Activated naive CD8-positive, alpha-beta T cell (primary cell): Measurements from ENCODE around the gene EFNB2.
A peak's percentile ranks its signal among the peaks of the same experiment; 100 is the strongest.

Source experiments
- H3K27ac Mint-ChIP-seq: one replicate; pipeline ENCODE4 v1.8.0; 2021; ENCODE audit warnings: mixed read lengths
- H3K27me3 Mint-ChIP-seq: one replicate; pipeline ENCODE4 v1.8.0; 2021; ENCODE audit warnings: mixed read lengths
- H3K36me3 Mint-ChIP-seq: one replicate; pipeline ENCODE4 v1.8.0; 2021; ENCODE audit warnings: mixed read lengths
- H3K4me1 Mint-ChIP-seq: one replicate; pipeline ENCODE4 v1.8.0; 2021; ENCODE audit warnings: low read depth, mixed read lengths
- H3K4me3 Mint-ChIP-seq: one replicate; pipeline ENCODE4 v1.8.0; 2021; ENCODE audit warnings: mild to moderate bottlenecking, mixed read lengths
- H3K9me3 Mint-ChIP-seq: one replicate; pipeline ENCODE4 v1.8.0; 2021; ENCODE audit warnings: low read depth, mixed read lengths

The EFNB2 gene, protein sequence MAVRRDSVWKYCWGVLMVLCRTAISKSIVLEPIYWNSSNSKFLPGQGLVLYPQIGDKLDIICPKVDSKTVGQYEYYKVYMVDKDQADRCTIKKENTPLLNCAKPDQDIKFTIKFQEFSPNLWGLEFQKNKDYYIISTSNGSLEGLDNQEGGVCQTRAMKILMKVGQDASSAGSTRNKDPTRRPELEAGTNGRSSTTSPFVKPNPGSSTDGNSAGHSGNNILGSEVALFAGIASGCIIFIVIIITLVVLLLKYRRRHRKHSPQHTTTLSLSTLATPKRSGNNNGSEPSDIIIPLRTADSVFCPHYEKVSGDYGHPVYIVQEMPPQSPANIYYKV

DNA sequence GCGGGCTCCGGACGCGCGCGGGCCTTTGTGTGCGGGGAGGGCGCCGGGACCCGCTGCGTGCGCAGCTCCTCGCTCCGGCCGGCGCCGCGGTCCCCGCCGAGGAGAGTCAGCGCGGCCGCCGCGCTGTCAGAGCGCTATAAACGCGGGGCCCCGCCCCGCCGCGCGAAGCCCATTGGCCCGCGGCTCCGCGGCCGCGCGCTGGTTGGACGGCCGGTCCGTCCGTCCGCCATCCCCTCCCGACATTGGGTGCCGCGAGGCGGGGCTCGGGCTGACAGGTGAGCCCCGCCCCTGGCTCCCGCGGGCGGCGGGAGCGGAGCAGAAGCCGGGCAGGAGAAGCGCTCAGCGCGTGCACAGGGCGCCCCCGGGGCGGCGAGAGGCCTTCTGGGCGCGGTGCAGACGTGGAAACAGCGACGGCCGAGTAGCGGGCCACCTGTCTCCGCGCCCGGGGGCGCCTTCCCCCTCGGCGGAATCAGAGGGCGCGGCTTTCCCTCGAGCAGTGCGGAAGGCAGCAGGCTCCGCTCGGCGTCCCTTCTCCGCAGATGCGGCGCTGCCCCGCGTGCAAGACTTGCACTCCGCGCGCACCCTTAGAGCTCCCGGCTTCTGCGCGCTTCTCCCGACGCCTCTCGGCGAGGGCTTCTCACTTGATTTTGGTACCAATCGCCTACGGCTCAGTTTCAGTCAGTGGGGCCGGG, at the start of gene EFNB2:
TSS of gene EFNB2 (minus strand) at position 111 of the 692 bp plus-strand sequence. CDS start 698 bp downstream, outside the sequence.
- H3K36me3 Mint-ChIP-seq, result no peaks in the 10 kb centered on the region
- peak within 1 kb of the TSS; percentile 93 for H3K4me3 Mint-ChIP-seq
- no peaks in the 10 kb centered on the region for H3K9me3 Mint-ChIP-seq
- H3K4me1 Mint-ChIP-seq, result peaks cover 19% of the 10 kb centered on the region
- H3K27ac Mint-ChIP-seq, result peak within 1 kb of the TSS; percentile 70
- H3K27me3 Mint-ChIP-seq, result peaks cover 14% of the 10 kb centered on the region

DNA sequence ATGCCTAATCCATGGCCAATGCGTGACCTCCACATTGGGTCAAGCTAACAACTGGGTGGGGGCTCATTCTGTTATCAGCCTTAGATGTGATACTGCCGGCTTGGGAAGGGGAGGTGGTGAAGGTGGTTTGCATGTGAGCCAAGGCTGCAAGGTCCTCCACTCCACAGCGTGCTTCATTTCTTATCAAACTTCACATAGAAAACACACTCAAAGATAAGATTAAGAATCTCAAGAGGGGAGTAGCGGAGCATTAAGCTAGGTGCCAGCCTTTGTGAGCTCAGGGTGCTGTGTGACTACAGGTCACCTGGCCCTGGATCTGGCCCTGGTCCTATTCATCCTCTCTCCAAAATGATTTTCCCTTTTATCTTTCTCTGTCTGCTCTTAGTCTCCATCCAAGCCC, 45.8 kb upstream of the EFNB2 start:
- H3K4me3 Mint-ChIP-seq, result no peak overlapping the region
- peaks cover 13% of the 10 kb centered on the region for H3K9me3 Mint-ChIP-seq
- H3K4me1 Mint-ChIP-seq, result no peaks in the 10 kb centered on the region
- H3K27me3 Mint-ChIP-seq, result peaks cover 2% of the 10 kb centered on the region
- H3K27ac Mint-ChIP-seq, result no peak overlapping the region
- H3K36me3 Mint-ChIP-seq, result peaks cover 22% of the 10 kb centered on the region

DNA sequence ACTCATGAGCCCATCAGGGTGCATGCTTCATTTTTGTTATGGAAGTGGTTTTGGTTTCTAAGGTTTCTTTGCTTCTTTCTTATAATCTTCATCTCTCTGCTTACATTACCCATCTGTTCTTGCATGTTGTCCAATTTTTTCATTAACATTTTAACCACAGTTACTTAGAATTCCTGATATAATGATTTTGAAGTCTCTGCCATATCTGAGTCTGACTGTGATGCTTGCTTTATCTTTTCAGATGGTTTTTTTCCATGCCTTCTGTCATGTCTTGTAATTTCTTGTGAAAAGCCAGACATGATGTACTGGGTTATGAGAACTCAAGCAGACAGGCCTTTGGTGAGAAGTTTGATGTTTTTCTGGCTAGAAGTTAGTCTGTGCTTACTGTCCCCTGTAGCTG, 40.4 kb upstream of the EFNB2 start:
- Mint-ChIP-seq H3K4me1 (no peaks in the 10 kb centered on the region), H3K9me3 (peaks cover 3% of the 10 kb centered on the region), H3K27ac (no peak overlapping the region), H3K36me3 (peaks cover 23% of the 10 kb centered on the region), H3K27me3 (no peaks in the 10 kb centered on the region), H3K4me3 (no peak overlapping the region)

DNA sequence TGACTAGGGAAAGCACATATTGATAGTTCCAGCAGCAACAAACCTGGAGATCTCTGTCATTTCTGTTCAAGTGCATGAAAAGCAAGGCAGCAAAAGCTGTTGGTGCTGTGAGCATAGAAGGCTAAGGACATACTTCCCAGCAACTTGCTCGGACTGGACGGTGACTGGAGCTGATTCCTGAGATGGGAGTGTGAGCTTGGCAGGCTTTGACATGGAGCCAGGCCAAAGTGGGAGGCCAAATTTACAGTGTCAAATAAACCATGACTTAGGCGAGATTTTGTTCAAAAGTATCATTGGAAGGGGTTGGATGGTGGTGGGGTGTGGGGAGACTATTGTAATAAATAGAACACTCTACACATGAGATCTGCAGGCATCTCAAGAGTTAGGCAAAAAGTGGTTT, 38.4 kb upstream of the EFNB2 start:
- no peak overlapping the region for H3K27ac Mint-ChIP-seq
- H3K36me3 Mint-ChIP-seq, result peaks cover 19% of the 10 kb centered on the region
- H3K27me3 Mint-ChIP-seq, result no peaks in the 10 kb centered on the region
- peaks cover 3% of the 10 kb centered on the region for H3K9me3 Mint-ChIP-seq
- H3K4me3 Mint-ChIP-seq, result no peak overlapping the region
- peaks cover 16% of the 10 kb centered on the region for H3K4me1 Mint-ChIP-seq

DNA sequence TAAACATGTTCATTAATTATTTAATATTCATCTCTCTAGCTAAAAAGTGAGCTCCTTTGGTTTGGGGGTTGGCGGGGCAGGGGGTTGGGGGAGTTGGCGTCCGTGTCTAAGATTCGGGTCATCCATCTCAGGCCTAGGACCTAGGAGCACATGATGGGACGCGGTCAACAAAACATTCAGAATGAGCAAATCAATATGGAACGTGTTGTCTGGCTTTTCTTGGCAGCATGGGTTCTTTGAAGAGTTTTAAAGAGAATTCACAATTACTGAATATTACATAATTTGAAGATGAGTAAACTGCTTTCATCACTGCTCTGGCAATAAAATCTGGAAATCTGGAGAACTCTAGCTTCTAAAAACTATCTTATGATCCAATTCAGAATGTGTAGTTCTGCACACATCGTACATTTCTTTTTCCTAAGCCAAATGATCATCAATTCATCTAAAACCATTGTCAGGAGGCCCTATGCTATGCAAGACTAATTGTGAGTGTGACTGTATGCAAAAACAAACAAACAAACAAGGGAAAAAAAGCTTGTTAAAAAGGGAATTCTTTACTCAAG, 37.9 kb upstream of the EFNB2 start:
- H3K27me3 Mint-ChIP-seq, result no peaks in the 10 kb centered on the region
- H3K9me3 Mint-ChIP-seq, result peaks cover 3% of the 10 kb centered on the region
- no peak overlapping the region for H3K27ac Mint-ChIP-seq
- H3K4me1 Mint-ChIP-seq, result peaks cover 21% of the 10 kb centered on the region
- H3K4me3 Mint-ChIP-seq, result no peak overlapping the region
- peaks cover 16% of the 10 kb centered on the region for H3K36me3 Mint-ChIP-seq

DNA sequence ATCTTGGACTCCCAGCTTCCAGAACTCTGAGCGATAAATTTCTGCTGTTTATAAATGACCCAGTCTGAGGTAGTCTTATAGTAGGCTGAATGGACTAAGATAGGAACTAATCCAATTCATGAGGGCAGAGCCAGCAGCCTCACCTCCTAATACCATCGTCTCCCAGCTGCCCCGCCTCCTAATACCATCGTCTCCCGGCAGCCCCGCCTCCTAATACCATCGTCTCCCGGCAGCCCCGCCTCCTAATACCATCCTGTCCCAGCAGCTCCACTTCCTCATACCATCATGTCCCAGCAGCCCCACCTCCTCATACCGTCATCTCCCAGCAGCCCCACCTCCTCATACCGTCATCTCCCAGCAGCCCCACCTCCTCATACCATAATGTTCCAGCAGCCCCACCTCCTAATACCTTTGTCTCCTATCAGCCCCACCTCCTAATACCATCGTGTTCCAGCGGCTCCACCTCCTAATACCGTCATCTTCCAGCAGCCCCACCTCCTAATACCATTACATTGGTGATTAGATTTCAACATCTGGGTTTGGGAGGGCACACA, 34.9 kb upstream of the EFNB2 start:
- Mint-ChIP-seq H3K27ac (no peak overlapping the region), H3K4me3 (peak overlapping the region; percentile 56), H3K27me3 (no peaks in the 10 kb centered on the region), H3K4me1 (peaks cover 37% of the 10 kb centered on the region), H3K36me3 (peaks cover 8% of the 10 kb centered on the region), H3K9me3 (peaks cover 3% of the 10 kb centered on the region)

DNA sequence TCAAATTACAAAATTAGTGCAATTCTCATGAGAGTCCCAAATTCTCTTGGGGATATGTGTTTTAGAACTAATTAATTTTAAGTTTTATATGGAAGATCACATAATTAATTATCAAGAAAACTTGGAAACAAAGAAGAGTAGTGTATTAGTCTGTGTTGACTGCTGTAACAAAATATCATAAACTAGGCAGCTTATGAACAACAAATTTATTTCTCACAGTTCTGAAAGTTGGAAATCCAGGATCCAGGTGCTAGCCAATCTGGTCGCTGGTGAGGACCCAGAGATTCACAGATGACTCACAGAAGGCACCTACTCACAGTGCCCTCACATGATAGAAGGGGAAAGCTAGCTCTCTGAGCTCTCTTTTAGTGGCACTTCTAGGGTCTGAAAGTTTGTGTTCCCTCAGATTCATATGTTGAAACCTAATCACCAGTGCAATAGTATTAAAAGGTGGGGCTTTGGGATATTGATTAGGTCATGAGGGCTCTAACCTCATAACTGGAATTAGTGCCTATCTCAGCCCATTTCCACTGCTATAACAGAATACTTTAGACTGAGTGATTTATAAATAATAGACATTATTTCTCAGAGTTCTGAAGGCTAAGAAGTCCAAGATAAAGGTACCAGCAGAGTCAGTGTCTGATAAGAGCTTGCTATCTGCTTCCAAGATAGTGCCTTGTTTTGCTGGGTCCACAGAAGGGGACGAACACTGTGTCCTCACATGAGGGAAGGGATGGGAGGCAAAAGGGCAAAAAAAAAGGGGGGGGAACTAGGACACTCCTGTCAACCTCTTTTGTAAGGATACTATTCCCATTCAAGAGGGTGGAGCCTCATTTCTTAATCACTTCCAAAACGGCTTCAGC, 34.0 kb upstream of the EFNB2 start:
- H3K9me3 Mint-ChIP-seq, result peaks cover 3% of the 10 kb centered on the region
- peaks cover 46% of the 10 kb centered on the region for H3K4me1 Mint-ChIP-seq
- H3K36me3 Mint-ChIP-seq, result peaks cover 6% of the 10 kb centered on the region
- H3K27me3 Mint-ChIP-seq, result no peaks in the 10 kb centered on the region
- no peak overlapping the region for H3K4me3 Mint-ChIP-seq
- no peak overlapping the region for H3K27ac Mint-ChIP-seq

DNA sequence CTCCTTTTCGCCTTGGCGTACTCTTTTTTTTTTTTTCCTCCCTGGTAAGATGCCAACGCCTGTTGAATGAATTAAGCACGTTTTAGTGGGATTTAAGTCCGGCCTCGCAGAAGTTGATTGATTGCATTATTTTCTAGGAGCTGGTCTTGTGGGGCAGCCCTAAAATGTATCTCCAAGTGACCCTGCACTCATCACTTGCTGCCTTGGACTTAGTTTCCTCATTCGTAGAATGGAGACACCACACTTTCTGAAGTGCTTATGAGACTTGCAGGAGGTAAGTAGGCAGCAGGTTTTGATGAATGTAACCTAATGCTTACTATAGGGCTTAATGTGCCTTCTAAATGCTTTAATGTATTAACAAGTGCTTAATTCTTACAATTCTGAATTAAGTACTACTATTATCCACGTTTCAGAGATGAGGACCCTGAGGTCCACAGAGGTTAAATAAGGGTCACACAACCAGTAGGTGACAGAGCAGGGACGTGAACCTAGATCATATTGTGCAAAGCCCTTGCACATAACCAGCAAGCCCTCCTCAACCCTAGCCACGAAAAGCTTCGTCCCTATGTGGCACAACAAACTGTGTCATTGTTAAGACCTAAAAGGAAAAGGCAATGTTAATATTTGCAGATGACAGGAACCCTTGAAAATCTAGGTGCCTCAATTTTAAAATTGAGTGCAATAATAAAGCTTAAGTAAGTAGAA, 33.0 kb upstream of the EFNB2 start:
- peak overlapping the region; percentile 99 for H3K4me3 Mint-ChIP-seq
- H3K27me3 Mint-ChIP-seq, result no peaks in the 10 kb centered on the region
- H3K9me3 Mint-ChIP-seq, result no peaks in the 10 kb centered on the region
- H3K4me1 Mint-ChIP-seq, result peaks cover 55% of the 10 kb centered on the region
- H3K27ac Mint-ChIP-seq, result peak overlapping the region; percentile 90
- peaks cover under 1% of the 10 kb centered on the region for H3K36me3 Mint-ChIP-seq

DNA sequence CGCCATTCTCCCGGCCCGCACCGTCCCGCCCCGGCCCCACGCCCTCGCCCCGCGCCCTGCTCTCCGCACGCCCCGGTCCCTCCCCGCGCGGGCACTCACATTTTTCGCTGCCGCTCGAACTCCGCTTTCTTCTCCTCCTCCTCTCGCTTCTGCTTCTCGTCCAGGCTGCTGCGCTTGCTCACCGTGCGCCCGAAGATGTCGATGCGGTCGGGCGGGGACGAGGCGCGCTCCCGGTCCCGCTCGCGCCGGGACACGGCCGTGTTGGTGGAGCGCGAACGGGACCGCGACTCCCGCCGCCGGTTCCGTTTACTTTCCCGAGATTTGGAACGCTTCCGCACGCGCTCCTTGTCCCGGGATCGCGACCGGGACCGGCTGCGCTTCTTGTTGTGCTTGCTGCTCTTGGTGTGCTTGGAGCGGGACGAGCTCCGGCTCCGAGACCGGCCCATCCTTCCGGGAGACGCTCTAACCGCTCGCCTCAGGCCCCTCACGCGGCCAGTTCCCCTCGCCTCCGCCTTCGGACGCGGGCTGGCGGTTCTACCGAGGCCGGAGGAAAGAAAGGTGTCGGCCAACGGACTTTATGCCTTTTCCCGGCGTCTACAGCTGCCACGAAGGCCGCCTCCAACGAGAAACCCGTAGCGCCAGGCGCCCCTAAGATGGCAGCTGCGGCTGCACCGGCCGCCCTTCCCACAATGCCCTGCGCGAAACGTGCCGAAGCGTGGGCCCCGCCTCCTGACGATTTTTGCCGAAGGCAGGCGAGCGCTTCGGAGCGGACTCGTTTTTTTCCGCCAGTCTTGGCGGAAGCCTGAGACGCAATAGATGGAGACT, 32.2 kb upstream of the EFNB2 start, which contains the start of gene ARGLU1:
TSS of gene ARGLU1 (minus strand) at position 664 of the 825 bp plus-strand sequence. CDS start at position 446, 218 bp downstream.
- Mint-ChIP-seq H3K27ac (peak within 1 kb of the TSS; percentile 90), H3K9me3 (no peaks in the 10 kb centered on the region), H3K27me3 (no peaks in the 10 kb centered on the region), H3K36me3 (no peaks in the 10 kb centered on the region), H3K4me1 (peaks cover 59% of the 10 kb centered on the region), H3K4me3 (peak within 1 kb of the TSS; percentile 99)

DNA sequence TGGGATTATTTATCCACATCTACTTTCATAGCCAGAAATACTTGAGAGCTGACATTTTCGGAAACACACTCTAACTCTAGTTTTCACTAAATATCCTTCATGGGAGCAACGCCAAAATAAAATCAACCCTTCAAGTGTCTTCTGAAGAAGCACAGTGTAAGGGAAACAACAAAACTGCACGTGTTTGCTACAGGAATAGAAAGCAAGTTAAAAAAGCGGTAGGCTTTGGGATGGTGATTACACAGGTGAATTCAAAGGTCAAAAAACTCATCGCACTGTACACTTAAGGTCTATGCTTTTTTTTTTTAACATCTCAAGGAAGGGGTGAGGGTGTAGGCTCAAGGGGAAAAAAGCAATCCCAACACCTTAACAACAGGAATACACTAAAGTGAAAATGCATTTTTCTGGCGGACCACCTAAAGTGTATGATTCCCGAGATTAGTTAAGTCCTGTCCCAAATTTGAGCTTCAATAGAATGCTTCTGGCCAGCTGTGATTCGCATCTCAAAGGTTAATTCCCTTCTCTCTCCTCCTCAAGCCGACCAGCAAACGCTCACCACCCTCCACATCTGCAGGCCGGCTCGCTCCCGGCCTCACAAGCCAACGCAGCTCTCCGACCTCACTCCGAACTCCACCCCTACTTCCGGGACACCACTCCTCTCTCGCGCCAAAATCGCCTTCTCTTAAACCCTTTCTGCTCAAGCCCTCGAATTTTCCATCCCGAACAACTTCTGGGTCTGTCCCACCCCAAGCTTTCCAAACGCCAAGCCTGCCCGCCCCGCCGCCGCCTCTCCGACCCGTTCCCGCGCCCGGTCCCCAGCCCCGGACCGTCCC, 31.4 kb upstream of the EFNB2 start:
- Mint-ChIP-seq H3K4me1 (peaks cover 66% of the 10 kb centered on the region), H3K4me3 (peak overlapping the region; percentile 99), H3K27ac (peak overlapping the region; percentile 90), H3K36me3 (no peaks in the 10 kb centered on the region), H3K9me3 (no peaks in the 10 kb centered on the region), H3K27me3 (no peaks in the 10 kb centered on the region)

DNA sequence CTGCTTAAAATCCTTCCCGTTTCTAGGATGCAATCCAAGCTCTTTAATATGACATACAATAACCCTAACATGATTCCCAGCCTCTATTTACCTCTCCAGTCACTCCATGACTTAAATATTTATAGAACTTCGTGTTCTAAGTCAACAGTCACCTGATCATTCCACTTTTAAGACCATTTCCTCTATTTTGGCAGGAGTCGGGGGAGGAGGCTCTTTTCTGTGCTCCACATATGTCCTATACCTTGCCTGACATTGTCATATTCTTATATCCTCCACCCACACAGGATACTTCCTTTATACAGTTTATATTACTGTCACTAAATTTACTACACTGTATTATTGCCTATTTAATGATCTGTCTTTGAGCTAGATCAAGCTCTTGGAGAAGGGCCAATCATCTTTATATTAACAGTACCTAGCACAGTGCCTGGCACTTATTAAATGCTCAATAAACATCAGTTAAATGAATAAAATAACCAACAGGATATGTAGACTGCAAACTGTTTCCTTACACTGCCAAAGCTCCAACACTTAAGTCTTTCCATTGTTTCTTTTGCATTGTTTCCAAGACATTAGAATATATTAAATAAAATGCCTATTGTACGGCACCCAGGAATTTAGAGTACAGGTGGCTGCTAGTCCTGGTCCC, 29.8 kb upstream of the EFNB2 start:
- peaks cover 75% of the 10 kb centered on the region for H3K4me1 Mint-ChIP-seq
- H3K36me3 Mint-ChIP-seq, result no peaks in the 10 kb centered on the region
- no peaks in the 10 kb centered on the region for H3K27me3 Mint-ChIP-seq
- H3K4me3 Mint-ChIP-seq, result peak overlapping the region; percentile 99
- peak overlapping the region; percentile 46 for H3K27ac Mint-ChIP-seq
- no peaks in the 10 kb centered on the region for H3K9me3 Mint-ChIP-seq

DNA sequence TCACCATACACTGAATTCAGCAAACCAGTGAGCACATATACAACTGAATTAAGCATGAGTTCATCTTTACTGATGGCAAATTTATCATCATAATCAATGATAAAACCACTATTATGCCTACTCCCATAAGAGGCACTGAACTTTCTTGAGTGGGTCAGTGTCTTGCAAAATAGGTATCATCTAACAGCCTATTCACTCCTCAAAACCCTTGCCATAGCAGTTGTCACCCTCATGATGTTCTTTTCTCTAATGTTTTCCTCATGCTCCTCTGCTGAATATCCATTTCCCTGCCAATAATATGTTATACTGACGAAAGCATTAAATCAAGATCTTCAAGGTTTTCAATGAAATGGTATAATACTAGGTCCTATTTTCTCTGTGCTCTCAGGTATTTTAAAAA, 26.8 kb upstream of the EFNB2 start:
- H3K27ac Mint-ChIP-seq, result no peak overlapping the region
- peaks cover 72% of the 10 kb centered on the region for H3K4me1 Mint-ChIP-seq
- no peaks in the 10 kb centered on the region for H3K9me3 Mint-ChIP-seq
- peaks cover 8% of the 10 kb centered on the region for H3K36me3 Mint-ChIP-seq
- H3K4me3 Mint-ChIP-seq, result peak overlapping the region; percentile 64
- H3K27me3 Mint-ChIP-seq, result no peaks in the 10 kb centered on the region
